Glomerular visceral epithelial cell (primary cell): ENCODE data around the gene OR4C16.

Experiments
- DNase-seq: peaks from one replicate; pipeline ENCODE4 v3.0.0-alpha.2; 2016; ENCODE audit errors: extremely low spot score

Gene OR4C16

GRCh38 chr11:55571828-55572227, at the start of gene OR4C16:
Gene OR4C16 (plus strand): TSS chr11:55572128. CDS start chr11:55572128, 0 bp downstream.
- no peak for DNase-seq

- DNase-seq = no peak
These were observed 17.8 kb upstream of the OR4C16 start, which contains the start of gene OR4C15 for GRCh38 chr11:55554169-55554568. Gene OR4C15 (plus strand): TSS chr11:55554469. CDS start chr11:55554469, 0 bp downstream.

- no peak for DNase-seq
These were observed 620 bp downstream of the OR4C16 start for GRCh38 chr11:55572548-55572947.

- no peak for DNase-seq
These were observed 35.6 kb downstream of the OR4C16 start, which contains the start of gene OR4C11 for GRCh38 chr11:55607545-55607944. Gene OR4C11 (minus strand): TSS chr11:55607645. CDS start chr11:55604373, 3,272 bp downstream.
